Transverse colon (tissue), 3 donors: Measurements from ENCODE around the gene MSI2.

Experiments used
- CTCF ChIP-seq, 5 experiments: fragments of 200-600 bp in 3 of 5; fragments of 450-650 bp in 2 of 5; sonication (generic) in 3 of 5; IDR thresholded peaks; 1 replicate in 2 of 5; 2 replicates in 3 of 5; pipeline ENCODE4 v1.5.1; 2016 to 2017; ENCODE audit warnings: antibody characterized with exemption in 5 of 5, inconsistent platforms in 3 of 5, mild to moderate bottlenecking in 2 of 5, moderate library complexity in 1 of 5
- EP300 ChIP-seq: sonication (generic); formaldehyde crosslinking; IDR thresholded peaks from one replicate; pipeline ENCODE4 v1.6.1; 2017; ENCODE audit warnings: antibody characterized with exemption, low read depth
- POLR2A ChIP-seq: fragments of 450-650 bp; IDR thresholded peaks from one replicate; pipeline ENCODE4 v1.6.1; 2016; ENCODE audit warnings: antibody characterized with exemption, mild to moderate bottlenecking, moderate library complexity

DNA sequence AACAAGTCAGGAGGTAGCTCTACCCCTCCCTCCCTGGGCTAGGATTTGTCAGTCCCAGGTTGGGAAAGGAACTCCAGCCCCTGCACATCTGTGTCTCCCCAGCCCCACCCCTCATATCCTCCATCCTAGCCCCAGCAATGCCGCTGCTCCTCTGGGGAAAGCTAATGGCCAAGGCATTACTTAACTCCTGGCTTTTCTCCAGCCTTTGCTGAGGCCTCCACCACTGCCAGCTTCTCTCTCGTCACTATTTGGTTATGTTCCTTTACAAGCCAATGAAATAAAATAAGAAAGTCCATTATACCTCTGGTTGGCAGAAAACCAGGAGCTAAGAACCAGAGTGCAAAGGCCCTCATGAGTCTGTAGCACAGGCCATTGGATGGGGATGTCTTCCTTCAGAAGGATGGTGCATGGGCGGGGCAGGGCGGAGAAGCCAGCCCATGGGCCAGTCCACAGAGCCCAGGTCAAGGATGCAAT lies 317.8 kb downstream of the MSI2 start:
- TF ChIP-seq CTCF (IDR thresholded peaks at IDR 0.05) (no peak), EP300 (no peak), POLR2A (no peak)
